Activated naive CD8-positive, alpha-beta T cell treated with anti-CD3 and anti-CD28 coated beads, Interleukin-2, amount 10 ng/mL, durations not matched to agents 7 days and 5 days (primary cell): ENCODE results near the gene OSBPL6. TPM values are rescaled to one million over a fixed set of nuclear protein-coding genes. Genes with fewer than 3 reads are reported as not detected.
"Not testable (repeated sequence)": the region's sequence is repeated elsewhere in the genome, so short reads cannot be mapped to it uniquely, and the experiment has no call there.

Source experiments
- ATAC-seq: fragments of 150-1000 bp; cut with Tn5 transposase; one replicate; pipeline ENCODE4 v1.10.0; 2021; ENCODE audit warnings: low read depth, moderate library complexity
- POLR2A ChIA-PET: fragments of 350-600 bp; sonication (Branson Sonifier 250); formaldehyde crosslinking; loops from one replicate; lab custom pipeline; 2021; ENCODE audit warnings: antibody characterized with exemption; lab: Charles Lee
- DNase-seq: peaks from one replicate; pipeline ENCODE4 v3.0.0; 2021
- H3K27ac Mint-ChIP-seq: one replicate; pipeline ENCODE4 v1.8.0; 2022; ENCODE audit warnings: mild to moderate bottlenecking, mixed read lengths
- H3K27me3 Mint-ChIP-seq: one replicate; pipeline ENCODE4 v1.8.0; 2022; ENCODE audit warnings: mild to moderate bottlenecking, moderate library complexity, mixed read lengths
- H3K36me3 Mint-ChIP-seq: one replicate; pipeline ENCODE4 v1.8.0; 2021; ENCODE audit warnings: mild to moderate bottlenecking, mixed read lengths
- H3K4me1 Mint-ChIP-seq: one replicate; pipeline ENCODE4 v1.8.0; 2021; ENCODE audit warnings: mixed read lengths
- H3K4me3 Mint-ChIP-seq: one replicate; pipeline ENCODE4 v1.8.0; 2022; ENCODE audit warnings: mild to moderate bottlenecking, moderate library complexity, mixed read lengths
- H3K9me3 Mint-ChIP-seq: one replicate; pipeline ENCODE4 v1.8.0; 2021; ENCODE audit warnings: mixed read lengths
- total RNA-seq, 2 experiments: library from RNA; stranded (reverse); gene quantifications; one replicate each; pipeline ENCODE4 v1.2.3, GENCODE V29; 2021

Gene OSBPL6
- total RNA-seq, 2 experiments from 2014 or later, result 0.08 to 0.20 TPM

- no peak for ATAC-seq
- Mint-ChIP-seq H3K27me3 (peaks cover 19% of the 10 kb centered on the region), H3K9me3 (no peaks in the 10 kb centered on the region), H3K36me3 (no peaks in the 10 kb centered on the region), H3K4me1 (no peaks in the 10 kb centered on the region), H3K4me3 (no peak overlapping the region), H3K27ac (no peak overlapping the region)
- POLR2A ChIA-PET, result no interaction called here
- no peak for DNase-seq
Observed at GRCh38 chr2:178350051-178350450, 155.7 kb downstream of the OSBPL6 start.

GRCh38 chr2:178357704-178358103 lies 163.4 kb downstream of the OSBPL6 start:
- peaks cover 13% of the 10 kb centered on the region for H3K27me3 Mint-ChIP-seq

GRCh38 chr2:178359192-178359912 lies 165.0 kb downstream of the OSBPL6 start:
- H3K4me3 Mint-ChIP-seq, result no peak overlapping the region
- H3K36me3 Mint-ChIP-seq, result no peaks in the 10 kb centered on the region
- peaks cover 11% of the 10 kb centered on the region for H3K27me3 Mint-ChIP-seq
- no peak for DNase-seq
- H3K27ac Mint-ChIP-seq, result no peak overlapping the region
- ATAC-seq, result no peak
- POLR2A ChIA-PET, result no interaction called here
- peaks cover 2% of the 10 kb centered on the region for H3K9me3 Mint-ChIP-seq
- no peaks in the 10 kb centered on the region for H3K4me1 Mint-ChIP-seq

More at GRCh38 chr2:178357704-178358103, 163.4 kb downstream of the OSBPL6 start:
- POLR2A ChIA-PET, H3K4me1 Mint-ChIP-seq, H3K27ac Mint-ChIP-seq, H3K4me3 Mint-ChIP-seq, H3K36me3 Mint-ChIP-seq, ATAC-seq, DNase-seq, H3K9me3 Mint-ChIP-seq: not testable (repeated sequence)

- H3K27me3 Mint-ChIP-seq, result peaks cover 9% of the 10 kb centered on the region
- no peaks in the 10 kb centered on the region for H3K4me1 Mint-ChIP-seq
- no peak for DNase-seq
- POLR2A ChIA-PET, result no interaction called here
- no peak for ATAC-seq
- H3K36me3 Mint-ChIP-seq, result no peaks in the 10 kb centered on the region
- H3K4me3 Mint-ChIP-seq, result no peak overlapping the region
- no peak overlapping the region for H3K27ac Mint-ChIP-seq
- peaks cover 2% of the 10 kb centered on the region for H3K9me3 Mint-ChIP-seq
Observed at GRCh38 chr2:178361588-178361987, 167.3 kb downstream of the OSBPL6 start.

- no peak overlapping the region for H3K4me3 Mint-ChIP-seq
- H3K36me3 Mint-ChIP-seq, result no peaks in the 10 kb centered on the region
- H3K4me1 Mint-ChIP-seq, result no peaks in the 10 kb centered on the region
- peaks cover 2% of the 10 kb centered on the region for H3K9me3 Mint-ChIP-seq
- peaks cover 10% of the 10 kb centered on the region for H3K27me3 Mint-ChIP-seq
- POLR2A ChIA-PET, result no interaction called here
- H3K27ac Mint-ChIP-seq, result no peak overlapping the region
- DNase-seq (no peak), ATAC-seq (no peak)
Observed at GRCh38 chr2:178363252-178363651, 168.9 kb downstream of the OSBPL6 start.

DNA sequence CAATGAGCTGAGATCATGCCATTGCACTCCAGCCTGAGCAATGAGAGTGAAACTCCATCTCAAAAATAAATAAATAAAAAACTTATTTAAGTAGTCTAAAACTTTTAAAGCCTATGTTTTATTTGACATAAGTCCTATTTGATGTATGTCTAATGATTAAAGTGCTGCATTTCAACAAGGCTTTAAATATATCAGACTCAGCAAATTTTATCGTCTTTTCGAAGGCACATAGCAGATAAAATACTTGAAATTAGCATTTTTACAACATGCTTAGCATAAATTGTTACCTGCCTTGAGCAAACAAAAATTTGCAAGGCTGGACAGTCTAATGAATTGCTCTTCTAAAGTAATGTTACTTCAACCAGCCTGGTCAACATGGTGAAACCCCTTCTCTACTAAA lies 170.8 kb downstream of the OSBPL6 start:
- Mint-ChIP-seq H3K36me3 (no peaks in the 10 kb centered on the region), H3K27me3 (peaks cover 10% of the 10 kb centered on the region), H3K27ac (no peak overlapping the region), H3K4me3 (no peak overlapping the region), H3K4me1 (no peaks in the 10 kb centered on the region), H3K9me3 (no peaks in the 10 kb centered on the region)
- DNase-seq (no peak), ATAC-seq (no peak)
- POLR2A ChIA-PET, result no interaction called here

- Mint-ChIP-seq H3K4me1 (no peaks in the 10 kb centered on the region), H3K36me3 (no peaks in the 10 kb centered on the region), H3K9me3 (no peaks in the 10 kb centered on the region), H3K27me3 (peaks cover 12% of the 10 kb centered on the region), H3K27ac (no peak overlapping the region), H3K4me3 (no peak overlapping the region)
- POLR2A ChIA-PET, result no interaction called here
- no peak for DNase-seq
- ATAC-seq, result no peak
Observed at GRCh38 chr2:178366412-178366811, 172.1 kb downstream of the OSBPL6 start.

DNA sequence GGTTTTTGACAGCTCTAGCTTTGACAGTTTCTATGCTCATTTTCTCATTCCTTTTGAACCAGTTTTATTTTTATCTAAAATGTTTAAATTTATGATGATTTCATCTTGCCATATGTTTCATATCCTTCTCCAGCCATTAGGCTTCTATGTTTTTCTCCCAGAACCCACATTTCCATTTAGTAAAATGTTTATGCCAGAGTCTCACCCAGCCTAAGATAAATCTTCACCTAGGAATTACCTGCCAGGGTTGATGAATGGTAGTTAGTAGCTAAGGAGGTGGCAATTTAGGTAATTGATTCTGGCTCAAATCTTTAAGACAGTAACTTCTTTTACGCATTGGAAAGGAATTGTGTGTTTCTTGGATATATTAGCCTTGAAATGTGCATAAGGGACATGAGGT lies 173.0 kb downstream of the OSBPL6 start:
- ATAC-seq, result no peak
- Mint-ChIP-seq H3K4me3 (no peak overlapping the region), H3K27ac (no peak overlapping the region), H3K4me1 (no peaks in the 10 kb centered on the region), H3K9me3 (no peaks in the 10 kb centered on the region), H3K36me3 (no peaks in the 10 kb centered on the region), H3K27me3 (peaks cover 14% of the 10 kb centered on the region)
- no peak for DNase-seq
- POLR2A ChIA-PET, result no interaction called here

DNA sequence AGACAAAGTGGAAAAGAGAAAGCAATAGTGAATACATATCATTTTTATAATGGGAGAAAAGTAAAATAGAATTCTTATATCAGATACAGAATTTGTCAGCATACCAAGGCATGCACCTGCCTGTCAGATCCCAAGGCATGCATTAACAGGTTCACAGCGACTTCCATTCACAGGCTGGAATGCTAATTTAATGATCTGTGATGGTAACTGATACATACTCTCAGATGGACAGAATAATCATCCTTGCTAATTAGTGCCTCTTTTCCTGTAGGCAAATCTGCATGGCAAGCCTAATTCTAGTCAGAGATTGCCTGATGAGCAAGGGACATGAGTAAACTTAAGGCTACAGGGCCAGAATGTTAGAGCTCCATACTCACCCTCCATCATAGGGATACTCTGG lies 180.6 kb downstream of the OSBPL6 start:
- no peak for DNase-seq
- POLR2A ChIA-PET, result no interaction called here
- Mint-ChIP-seq H3K4me3 (no peak overlapping the region), H3K36me3 (no peaks in the 10 kb centered on the region), H3K27ac (no peak overlapping the region), H3K9me3 (no peaks in the 10 kb centered on the region), H3K4me1 (no peaks in the 10 kb centered on the region), H3K27me3 (peaks cover 21% of the 10 kb centered on the region)
- no peak for ATAC-seq

DNA sequence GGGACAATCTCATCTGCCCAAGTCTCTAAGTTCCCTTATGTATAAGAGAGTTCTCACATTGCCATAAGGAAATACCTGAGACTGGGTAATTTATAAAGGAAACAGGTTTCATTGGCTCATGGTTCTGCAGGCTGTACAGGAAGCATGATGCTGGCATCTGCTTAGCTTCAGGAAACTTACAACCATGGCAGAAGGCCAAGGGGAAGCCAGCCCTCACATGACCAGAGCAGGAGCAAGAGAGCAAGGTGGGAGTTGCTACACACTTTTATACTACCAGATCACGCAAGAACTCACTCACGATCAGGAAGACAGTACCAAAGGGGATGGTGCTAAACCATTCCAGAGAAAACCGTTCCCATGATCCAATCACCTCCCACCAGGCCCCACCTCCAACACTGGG lies 182.7 kb downstream of the OSBPL6 start:
- H3K4me1 Mint-ChIP-seq, result no peaks in the 10 kb centered on the region
- no peak for ATAC-seq
- no peak for DNase-seq
- H3K27ac Mint-ChIP-seq, result no peak overlapping the region
- peaks cover 19% of the 10 kb centered on the region for H3K27me3 Mint-ChIP-seq
- POLR2A ChIA-PET, result no interaction called here
- no peak overlapping the region for H3K4me3 Mint-ChIP-seq
- H3K36me3 Mint-ChIP-seq, result no peaks in the 10 kb centered on the region
- H3K9me3 Mint-ChIP-seq, result no peaks in the 10 kb centered on the region

DNA sequence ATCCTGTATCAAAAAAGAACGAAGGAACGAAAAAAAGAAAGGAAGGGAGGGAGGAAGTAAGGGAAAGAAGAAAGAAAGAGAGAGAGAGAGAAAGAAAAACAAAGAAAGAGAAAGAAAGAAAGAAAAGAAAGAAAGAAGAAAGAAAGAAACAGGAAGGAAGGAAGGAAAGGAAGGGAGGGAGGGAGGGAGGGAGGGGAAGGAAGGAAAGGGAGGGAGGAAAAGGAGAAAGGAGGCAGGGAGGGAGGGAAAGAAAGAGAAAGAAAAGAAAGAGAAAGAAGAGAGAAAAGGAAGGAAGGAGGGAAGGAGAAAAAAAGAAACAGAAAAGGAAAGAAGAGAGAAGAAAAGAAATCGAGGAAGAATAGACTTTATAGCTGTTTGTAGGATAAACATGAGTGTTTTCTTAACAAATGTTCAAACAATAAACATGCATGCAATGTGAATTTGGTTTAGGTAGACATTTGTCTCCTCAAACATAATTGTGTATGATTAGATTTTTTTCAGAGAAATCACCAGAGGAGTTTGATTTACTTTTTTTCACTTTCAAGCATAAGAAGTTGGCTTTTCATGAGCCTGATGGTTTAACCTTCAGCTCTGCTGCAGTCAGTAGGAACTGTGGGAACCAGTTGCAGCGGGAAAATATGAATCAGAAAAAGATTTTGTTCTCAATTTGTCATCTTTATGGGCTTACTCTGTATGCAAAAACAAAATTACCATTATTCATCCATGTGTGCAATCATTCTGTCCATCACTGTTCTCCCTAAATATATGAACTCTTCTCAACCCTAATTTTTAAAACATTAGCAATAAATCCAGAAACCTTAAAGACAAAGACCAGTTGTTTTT lies 185.1 kb downstream of the OSBPL6 start:
- no peak for DNase-seq
- Mint-ChIP-seq H3K4me1 (no peaks in the 10 kb centered on the region), H3K9me3 (no peaks in the 10 kb centered on the region), H3K4me3 (no peak overlapping the region), H3K27me3 (peaks cover 10% of the 10 kb centered on the region), H3K27ac (no peak overlapping the region), H3K36me3 (no peaks in the 10 kb centered on the region)
- POLR2A ChIA-PET, result no interaction called here
- ATAC-seq, result no peak

- Mint-ChIP-seq H3K36me3 (no peaks in the 10 kb centered on the region), H3K27ac (no peak overlapping the region), H3K4me1 (no peaks in the 10 kb centered on the region), H3K27me3 (peaks cover 7% of the 10 kb centered on the region), H3K4me3 (no peak overlapping the region), H3K9me3 (no peaks in the 10 kb centered on the region)
- ATAC-seq, result no peak
- DNase-seq, result no peak
- POLR2A ChIA-PET, result no interaction called here
Observed at GRCh38 chr2:178380763-178381162, 186.5 kb downstream of the OSBPL6 start.

DNA sequence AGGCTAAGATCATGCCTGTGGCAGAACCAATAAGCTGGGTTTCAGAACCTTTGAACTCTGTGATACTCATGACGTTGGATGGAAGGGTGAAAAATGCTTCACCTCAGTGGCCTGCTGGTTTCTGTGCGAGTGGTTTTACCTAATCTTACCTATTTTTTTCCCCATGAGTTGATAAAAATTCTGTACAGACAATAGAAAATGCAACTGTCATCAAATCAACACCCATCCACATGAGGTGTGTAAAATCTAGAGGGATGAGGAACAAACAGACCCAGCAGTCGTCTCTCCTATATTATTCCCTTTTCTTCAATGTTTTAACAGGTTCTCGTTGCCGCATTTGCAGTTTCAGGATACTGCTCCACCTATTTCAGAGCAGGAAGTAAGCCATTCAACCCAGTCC lies 189.4 kb downstream of the OSBPL6 start:
- Mint-ChIP-seq H3K36me3 (no peaks in the 10 kb centered on the region), H3K27ac (no peak overlapping the region), H3K27me3 (peaks cover 7% of the 10 kb centered on the region), H3K9me3 (no peaks in the 10 kb centered on the region), H3K4me1 (peaks cover 7% of the 10 kb centered on the region), H3K4me3 (no peak overlapping the region)
- DNase-seq (no peak), ATAC-seq (no peak)
- POLR2A ChIA-PET, result no interaction called here

DNA sequence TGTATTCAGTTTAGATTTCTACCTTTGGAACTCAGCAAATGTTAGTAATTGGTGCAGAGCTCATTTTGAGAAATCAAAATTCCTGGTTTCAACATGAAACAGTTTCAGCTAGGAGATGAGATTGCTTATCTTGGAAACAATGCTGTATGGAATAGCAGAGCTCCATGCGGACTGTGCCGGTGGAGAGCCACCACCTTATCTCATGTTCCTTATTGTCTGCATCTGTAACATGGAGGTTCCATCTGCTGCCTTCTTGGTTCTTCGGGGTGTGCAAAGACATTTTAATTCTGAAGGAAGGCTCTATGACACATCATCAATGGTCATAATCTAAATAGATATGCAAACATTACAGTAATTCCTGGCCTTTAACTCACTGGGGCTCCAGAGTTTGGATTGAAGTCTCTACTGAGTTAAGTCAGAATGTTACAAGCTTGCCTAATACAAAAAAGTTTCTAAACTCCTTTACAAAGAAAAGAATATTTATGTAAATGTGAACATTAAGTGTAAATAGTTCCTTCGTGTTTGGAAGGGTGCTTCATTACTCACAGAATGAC lies 191.4 kb downstream of the OSBPL6 start:
- Mint-ChIP-seq H3K27me3 (peaks cover 4% of the 10 kb centered on the region), H3K4me1 (peaks cover 7% of the 10 kb centered on the region)

More for the DNA sequence above, 191.4 kb downstream of the OSBPL6 start:
- POLR2A ChIA-PET, result no interaction called here
- no peak overlapping the region for H3K27ac Mint-ChIP-seq
- no peaks in the 10 kb centered on the region for H3K36me3 Mint-ChIP-seq
- ATAC-seq, result no peak
- DNase-seq, result no peak
- H3K4me3 Mint-ChIP-seq, result no peak overlapping the region
- H3K9me3 Mint-ChIP-seq, result no peaks in the 10 kb centered on the region
